ENCODE results near the gene EDC3. TPM values are rescaled to one million over a fixed set of nuclear protein-coding genes. Genes with fewer than 3 reads are reported as not detected.

The EDC3 gene
- polyA plus RNA-seq, 1 donor from 2014 or later = 12.9 TPM

DNA sequence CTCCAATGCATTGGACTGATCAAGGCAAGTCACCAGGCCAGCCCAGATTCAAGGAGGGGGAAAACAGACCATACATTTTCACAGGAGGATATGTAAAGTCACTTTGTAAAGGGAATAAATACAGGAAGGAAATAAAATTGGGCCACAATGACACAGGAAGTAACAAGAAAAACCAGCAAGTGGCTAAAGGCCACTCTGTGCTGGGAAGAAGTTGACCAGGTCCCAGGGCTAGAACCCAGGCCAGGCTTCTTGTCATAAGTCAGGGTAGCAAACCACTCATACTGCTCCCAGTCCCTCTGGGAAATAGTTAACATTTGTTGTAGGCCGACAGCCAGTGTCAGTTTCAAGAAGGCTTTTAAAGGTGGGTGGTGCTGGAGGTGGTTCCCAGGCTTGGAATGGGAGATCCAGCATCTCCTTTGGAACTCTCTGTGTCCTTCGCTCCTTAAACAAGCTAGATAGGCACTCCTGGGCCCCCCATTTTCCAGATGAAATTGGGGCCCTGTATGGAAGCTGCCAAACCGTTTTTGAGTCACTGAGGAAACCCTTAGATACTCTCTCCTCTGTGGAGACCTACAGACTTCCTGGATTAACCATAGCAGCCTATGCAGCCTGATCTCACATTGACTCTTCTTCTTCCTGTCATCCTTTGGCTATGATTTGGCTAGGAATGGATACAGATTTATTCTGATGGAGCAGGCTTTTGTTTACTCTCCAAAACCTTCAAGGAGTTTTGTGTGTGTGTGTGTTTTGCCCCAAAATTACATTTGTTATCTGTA, 14.7 kb upstream of the EDC3 start:
- TF ChIP-seq TAF1 (IDR thresholded peaks at IDR 0.05; ENCODE audit: low read depth) = no peak
- TF ChIP-seq POLR2AphosphoS5 (IDR thresholded peaks at IDR 0.05) = no peak
- no peak for TF ChIP-seq EP300 (conservative IDR thresholded peaks at IDR 0.05; ENCODE audit: poor library complexity, severe bottlenecking)
- TF ChIP-seq SMC3 (conservative IDR thresholded peaks at IDR 0.05; ENCODE audit: poor library complexity) = no peak
- TF ChIP-seq EZH2 (IDR thresholded peaks at IDR 0.05; ENCODE audit: borderline replicate concordance, insufficient read depth, low read length, poor library complexity, severe bottlenecking) = no peak
- TF ChIP-seq MXI1 (conservative IDR thresholded peaks at IDR 0.05; ENCODE audit: poor library complexity, severe bottlenecking) = no peak
- TF ChIP-seq RAD21 (conservative IDR thresholded peaks at IDR 0.05) = no peak
- no peak for TF ChIP-seq CTCF (IDR thresholded peaks at IDR 0.05; ENCODE audit: poor library complexity, severe bottlenecking)
- TF ChIP-seq, protein P1, sequence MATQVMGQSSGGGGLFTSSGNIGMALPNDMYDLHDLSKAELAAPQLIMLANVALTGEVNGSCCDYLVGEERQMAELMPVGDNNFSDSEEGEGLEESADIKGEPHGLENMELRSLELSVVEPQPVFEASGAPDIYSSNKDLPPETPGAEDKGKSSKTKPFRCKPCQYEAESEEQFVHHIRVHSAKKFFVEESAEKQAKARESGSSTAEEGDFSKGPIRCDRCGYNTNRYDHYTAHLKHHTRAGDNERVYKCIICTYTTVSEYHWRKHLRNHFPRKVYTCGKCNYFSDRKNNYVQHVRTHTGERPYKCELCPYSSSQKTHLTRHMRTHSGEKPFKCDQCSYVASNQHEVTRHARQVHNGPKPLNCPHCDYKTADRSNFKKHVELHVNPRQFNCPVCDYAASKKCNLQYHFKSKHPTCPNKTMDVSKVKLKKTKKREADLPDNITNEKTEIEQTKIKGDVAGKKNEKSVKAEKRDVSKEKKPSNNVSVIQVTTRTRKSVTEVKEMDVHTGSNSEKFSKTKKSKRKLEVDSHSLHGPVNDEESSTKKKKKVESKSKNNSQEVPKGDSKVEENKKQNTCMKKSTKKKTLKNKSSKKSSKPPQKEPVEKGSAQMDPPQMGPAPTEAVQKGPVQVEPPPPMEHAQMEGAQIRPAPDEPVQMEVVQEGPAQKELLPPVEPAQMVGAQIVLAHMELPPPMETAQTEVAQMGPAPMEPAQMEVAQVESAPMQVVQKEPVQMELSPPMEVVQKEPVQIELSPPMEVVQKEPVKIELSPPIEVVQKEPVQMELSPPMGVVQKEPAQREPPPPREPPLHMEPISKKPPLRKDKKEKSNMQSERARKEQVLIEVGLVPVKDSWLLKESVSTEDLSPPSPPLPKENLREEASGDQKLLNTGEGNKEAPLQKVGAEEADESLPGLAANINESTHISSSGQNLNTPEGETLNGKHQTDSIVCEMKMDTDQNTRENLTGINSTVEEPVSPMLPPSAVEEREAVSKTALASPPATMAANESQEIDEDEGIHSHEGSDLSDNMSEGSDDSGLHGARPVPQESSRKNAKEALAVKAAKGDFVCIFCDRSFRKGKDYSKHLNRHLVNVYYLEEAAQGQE (IDR thresholded peaks at IDR 0.05; ENCODE audit: borderline replicate concordance) = no peak
- no peaks in the 10 kb centered on the region for H3K9me2 ChIP-seq (ENCODE audit: insufficient read depth, low read length)
- no peak overlapping the region for H2AFZ ChIP-seq (ENCODE audit: low read depth, low read length)
- no peak overlapping the region for H3K4me2 ChIP-seq (ENCODE audit: low read length)
- H3K27ac ChIP-seq (ENCODE audit: low read length) = no peak overlapping the region
- peaks cover 9% of the 10 kb centered on the region for H3K27me3 ChIP-seq (ENCODE audit: insufficient read depth, low read depth, low read length)
- no peaks in the 10 kb centered on the region for H3K79me2 ChIP-seq (replicated peaks; ENCODE audit: insufficient read depth, low read length)
- no peaks in the 10 kb centered on the region for H3K9me3 ChIP-seq (ENCODE audit: low read length)
- H3K9ac ChIP-seq (ENCODE audit: low read length) = no peak overlapping the region
- no peaks in the 10 kb centered on the region for H3K36me3 ChIP-seq (ENCODE audit: insufficient read depth, low read length)
- H3F3A ChIP-seq (ENCODE audit: insufficient read depth, low read length, poor library complexity, severe bottlenecking) = no peaks in the 10 kb centered on the region
- no peak overlapping the region for H3K4me3 ChIP-seq (ENCODE audit: low read length)
- no peaks in the 10 kb centered on the region for H4K20me1 ChIP-seq (ENCODE audit: insufficient read depth)

DNA sequence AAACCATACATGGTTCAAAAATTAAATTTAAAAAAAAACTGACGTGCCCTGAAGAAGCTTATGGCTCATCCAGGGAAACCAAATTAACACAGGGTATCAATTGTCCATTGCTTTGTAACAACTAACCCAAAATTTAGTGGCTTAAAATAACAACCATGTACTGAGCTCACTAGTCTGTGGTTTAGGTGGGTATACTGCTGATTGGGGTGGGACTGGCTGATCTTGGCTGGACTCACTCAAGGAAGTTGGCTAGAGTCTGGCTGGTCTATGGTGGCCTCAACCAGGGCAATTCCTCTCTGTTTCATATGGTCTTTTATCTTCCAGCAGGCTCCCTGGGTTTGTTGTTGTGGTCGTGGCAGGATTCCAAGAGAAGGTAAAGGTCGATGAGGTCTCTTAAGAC, 14.1 kb upstream of the EDC3 start:
- H3K27ac ChIP-seq (ENCODE audit: low read length) = no peak overlapping the region
- H2AFZ ChIP-seq (ENCODE audit: low read depth, low read length) = no peak overlapping the region
- no peaks in the 10 kb centered on the region for H3K79me2 ChIP-seq (replicated peaks; ENCODE audit: insufficient read depth, low read length)
- H3F3A ChIP-seq (ENCODE audit: insufficient read depth, low read length, poor library complexity, severe bottlenecking) = no peaks in the 10 kb centered on the region
- no peaks in the 10 kb centered on the region for H3K9me3 ChIP-seq (ENCODE audit: low read length)
- TF ChIP-seq CTCF (IDR thresholded peaks at IDR 0.05; ENCODE audit: poor library complexity, severe bottlenecking) (no peak), SMC3 (conservative IDR thresholded peaks at IDR 0.05; ENCODE audit: poor library complexity) (no peak), POLR2AphosphoS5 (IDR thresholded peaks at IDR 0.05) (no peak), MXI1 (conservative IDR thresholded peaks at IDR 0.05; ENCODE audit: poor library complexity, severe bottlenecking) (no peak), EZH2 (IDR thresholded peaks at IDR 0.05; ENCODE audit: borderline replicate concordance, insufficient read depth, low read length, poor library complexity, severe bottlenecking) (no peak), EP300 (conservative IDR thresholded peaks at IDR 0.05; ENCODE audit: poor library complexity, severe bottlenecking) (no peak), RAD21 (conservative IDR thresholded peaks at IDR 0.05) (no peak), TAF1 (IDR thresholded peaks at IDR 0.05; ENCODE audit: low read depth) (no peak)
- TF ChIP-seq, protein P1 (IDR thresholded peaks at IDR 0.05; ENCODE audit: borderline replicate concordance) = no peak
- H3K4me2 ChIP-seq (ENCODE audit: low read length) = no peak overlapping the region
- no peaks in the 10 kb centered on the region for H4K20me1 ChIP-seq (ENCODE audit: insufficient read depth)
- no peak overlapping the region for H3K4me3 ChIP-seq (ENCODE audit: low read length)
- no peak overlapping the region for H3K9ac ChIP-seq (ENCODE audit: low read length)
- H3K36me3 ChIP-seq (ENCODE audit: insufficient read depth, low read length) = no peaks in the 10 kb centered on the region
- no peaks in the 10 kb centered on the region for H3K9me2 ChIP-seq (ENCODE audit: insufficient read depth, low read length)
- H3K27me3 ChIP-seq (ENCODE audit: insufficient read depth, low read depth, low read length) = peaks cover 9% of the 10 kb centered on the region

Measured in neural cell (in vitro differentiated cells).